RWPE2 (cell line): ENCODE data around the gene XPR1.

ENCODE experiments used
- ATAC-seq: fragments of 200-7000 bp; cut with Tn5 transposase; 3 replicates; pipeline ENCODE4 v1.9.1; 2021; ENCODE audit warnings: low read depth
- DNase-seq: peaks from one replicate; pipeline ENCODE4 v3.0.0-alpha.2; 2020; ENCODE audit warnings: low spot score
- H3K27ac ChIP-seq: fragments of 450-650 bp; 2 replicates; pipeline ENCODE4 v1.5.1; 2017; ENCODE audit warnings: mild to moderate bottlenecking; ENCODE audit not compliant: poor library complexity, severe bottlenecking
- H3K27me3 ChIP-seq: fragments of 250-450 bp; sonication (Bioruptor Pico); 2 replicates; pipeline ENCODE4 v1.5.1; 2021; ENCODE audit warnings: mild to moderate bottlenecking, moderate library complexity; ENCODE audit not compliant: insufficient read depth, poor library complexity, severe bottlenecking
- H3K36me3 ChIP-seq: fragments of 250-450 bp; sonication (Bioruptor Pico); 2 replicates; pipeline ENCODE4 v1.5.1; 2020; ENCODE audit warnings: low read depth, mild to moderate bottlenecking, moderate library complexity
- H3K4me1 ChIP-seq: fragments of 250-450 bp; sonication (Bioruptor Pico); 2 replicates; pipeline ENCODE4 v1.5.1; 2021; ENCODE audit warnings: mild to moderate bottlenecking, moderate library complexity; ENCODE audit not compliant: insufficient read depth, poor library complexity, severe bottlenecking
- H3K4me3 ChIP-seq: fragments of 250-450 bp; sonication (Bioruptor Pico); 2 replicates; pipeline ENCODE4 v1.5.1; 2021; ENCODE audit warnings: mild to moderate bottlenecking, moderate library complexity; ENCODE audit not compliant: severe bottlenecking
- H3K9me3 ChIP-seq: fragments of 250-450 bp; sonication (Bioruptor Pico); 2 replicates; pipeline ENCODE4 v1.5.1; 2021; ENCODE audit warnings: mild to moderate bottlenecking, moderate library complexity; ENCODE audit not compliant: severe bottlenecking
- TF ChIP-seq, protein P1 (sequence below): fragments of 450-650 bp; IDR thresholded peaks from one replicate; pipeline ENCODE4 v1.5.1; 2017; ENCODE audit warnings: mild to moderate bottlenecking, moderate library complexity; ENCODE audit not compliant: poor library complexity, severe bottlenecking

The XPR1 gene

DNA sequence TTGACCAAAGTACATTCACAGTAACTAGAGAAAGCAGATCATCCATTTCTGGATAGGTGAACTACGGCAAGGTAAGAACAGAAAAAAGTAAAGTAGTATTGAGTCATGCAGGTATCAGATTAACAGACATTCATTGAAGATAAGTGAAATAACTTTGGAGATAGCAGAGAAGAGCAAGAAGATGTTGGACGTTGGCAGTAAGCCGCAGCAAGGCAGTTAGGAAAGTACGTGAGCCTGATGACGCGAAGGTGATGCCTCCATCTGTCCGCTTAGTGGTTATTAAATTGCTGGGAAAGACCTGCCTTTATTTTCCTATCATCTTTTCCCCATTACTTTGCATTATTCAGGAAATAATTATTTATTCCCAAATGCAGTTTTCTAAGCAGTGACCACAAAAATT, 256.0 kb downstream of the XPR1 start:
- no peak for DNase-seq
- no peaks in the 10 kb centered on the region for H3K4me1 ChIP-seq
- no peak overlapping the region for H3K4me3 ChIP-seq
- H3K27me3 ChIP-seq: no peaks in the 10 kb centered on the region
- H3K9me3 ChIP-seq: peaks cover 2% of the 10 kb centered on the region
- H3K36me3 ChIP-seq: no peaks in the 10 kb centered on the region
- H3K27ac ChIP-seq: no peak overlapping the region
- TF ChIP-seq, protein P1, sequence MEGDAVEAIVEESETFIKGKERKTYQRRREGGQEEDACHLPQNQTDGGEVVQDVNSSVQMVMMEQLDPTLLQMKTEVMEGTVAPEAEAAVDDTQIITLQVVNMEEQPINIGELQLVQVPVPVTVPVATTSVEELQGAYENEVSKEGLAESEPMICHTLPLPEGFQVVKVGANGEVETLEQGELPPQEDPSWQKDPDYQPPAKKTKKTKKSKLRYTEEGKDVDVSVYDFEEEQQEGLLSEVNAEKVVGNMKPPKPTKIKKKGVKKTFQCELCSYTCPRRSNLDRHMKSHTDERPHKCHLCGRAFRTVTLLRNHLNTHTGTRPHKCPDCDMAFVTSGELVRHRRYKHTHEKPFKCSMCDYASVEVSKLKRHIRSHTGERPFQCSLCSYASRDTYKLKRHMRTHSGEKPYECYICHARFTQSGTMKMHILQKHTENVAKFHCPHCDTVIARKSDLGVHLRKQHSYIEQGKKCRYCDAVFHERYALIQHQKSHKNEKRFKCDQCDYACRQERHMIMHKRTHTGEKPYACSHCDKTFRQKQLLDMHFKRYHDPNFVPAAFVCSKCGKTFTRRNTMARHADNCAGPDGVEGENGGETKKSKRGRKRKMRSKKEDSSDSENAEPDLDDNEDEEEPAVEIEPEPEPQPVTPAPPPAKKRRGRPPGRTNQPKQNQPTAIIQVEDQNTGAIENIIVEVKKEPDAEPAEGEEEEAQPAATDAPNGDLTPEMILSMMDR: no peak
- ATAC-seq: no peak

DNA sequence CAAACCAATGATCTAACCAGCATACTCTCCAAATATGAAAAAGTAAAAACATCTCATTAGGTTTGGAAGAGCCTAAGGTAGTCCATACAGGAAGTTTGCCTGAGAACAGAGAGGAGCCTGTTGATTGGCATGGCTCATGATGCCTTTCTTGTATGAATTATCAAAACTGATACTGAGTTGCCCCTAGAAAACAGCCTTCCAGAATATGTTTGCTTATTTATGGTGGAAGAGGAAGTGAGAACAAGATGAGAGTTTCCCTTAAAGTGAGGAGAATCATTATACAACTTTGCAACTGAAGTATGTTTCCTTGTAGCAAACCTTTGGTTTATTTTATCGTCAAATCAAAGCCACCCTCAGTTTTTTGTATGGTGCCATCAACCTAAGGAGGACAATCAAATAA, 257.0 kb downstream of the XPR1 start:
- TF ChIP-seq, protein P1: no peak
- DNase-seq: no peak
- H3K27ac ChIP-seq: no peak overlapping the region
- no peaks in the 10 kb centered on the region for H3K36me3 ChIP-seq
- H3K4me3 ChIP-seq: no peak overlapping the region
- H3K9me3 ChIP-seq: peaks cover 2% of the 10 kb centered on the region
- no peaks in the 10 kb centered on the region for H3K4me1 ChIP-seq
- H3K27me3 ChIP-seq: no peaks in the 10 kb centered on the region
- no peak for ATAC-seq

DNA sequence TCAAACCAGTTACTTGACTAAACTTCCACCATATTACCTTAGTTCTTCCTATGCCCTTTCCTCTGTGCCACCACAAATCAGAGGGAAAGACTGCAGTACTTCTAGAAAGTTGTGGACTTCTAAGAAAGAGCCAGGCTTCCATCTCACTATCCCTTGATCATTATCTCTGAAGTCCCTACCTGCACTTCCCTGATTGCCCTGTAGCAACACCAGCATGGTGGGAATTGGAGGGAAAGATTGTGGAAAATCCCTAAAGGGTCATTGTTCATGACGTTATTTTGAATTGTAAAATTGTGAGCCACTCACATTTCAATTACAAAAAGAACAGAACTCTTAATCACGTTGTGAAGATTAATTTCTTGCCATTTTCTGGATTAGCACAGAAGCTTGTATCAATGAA, 257.5 kb downstream of the XPR1 start:
- ATAC-seq (no peak), DNase-seq (no peak)
- Histone ChIP-seq H3K36me3 (no peaks in the 10 kb centered on the region), H3K4me3 (no peak overlapping the region), H3K4me1 (no peaks in the 10 kb centered on the region), H3K27me3 (no peaks in the 10 kb centered on the region), H3K27ac (no peak overlapping the region), H3K9me3 (peaks cover 2% of the 10 kb centered on the region)
- TF ChIP-seq, protein P1: no peak

DNA sequence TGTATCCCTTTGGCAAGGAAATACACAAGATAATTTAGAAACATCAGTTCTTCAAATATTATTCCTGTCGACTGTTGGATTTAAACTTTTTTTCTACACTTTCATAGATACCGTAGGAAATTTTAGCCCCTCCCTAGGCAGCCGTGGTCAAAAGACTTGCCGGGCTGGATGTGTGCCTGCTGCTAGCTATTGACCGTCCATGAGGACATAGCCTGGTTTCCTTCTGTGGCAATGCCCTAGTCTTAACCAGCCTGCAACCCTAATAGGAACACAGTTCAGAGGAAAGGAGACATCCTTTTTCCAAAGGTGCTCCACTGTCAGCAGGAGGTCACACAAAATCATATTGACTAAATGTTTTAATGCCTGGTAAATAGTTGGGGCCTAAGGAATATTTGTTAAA, 260.4 kb downstream of the XPR1 start:
- ATAC-seq: no peak
- H3K36me3 ChIP-seq: no peaks in the 10 kb centered on the region
- H3K4me3 ChIP-seq: no peak overlapping the region
- H3K4me1 ChIP-seq: no peaks in the 10 kb centered on the region
- peaks cover 2% of the 10 kb centered on the region for H3K9me3 ChIP-seq
- DNase-seq: no peak
- H3K27ac ChIP-seq: no peak overlapping the region
- TF ChIP-seq, protein P1: no peak
- no peaks in the 10 kb centered on the region for H3K27me3 ChIP-seq

DNA sequence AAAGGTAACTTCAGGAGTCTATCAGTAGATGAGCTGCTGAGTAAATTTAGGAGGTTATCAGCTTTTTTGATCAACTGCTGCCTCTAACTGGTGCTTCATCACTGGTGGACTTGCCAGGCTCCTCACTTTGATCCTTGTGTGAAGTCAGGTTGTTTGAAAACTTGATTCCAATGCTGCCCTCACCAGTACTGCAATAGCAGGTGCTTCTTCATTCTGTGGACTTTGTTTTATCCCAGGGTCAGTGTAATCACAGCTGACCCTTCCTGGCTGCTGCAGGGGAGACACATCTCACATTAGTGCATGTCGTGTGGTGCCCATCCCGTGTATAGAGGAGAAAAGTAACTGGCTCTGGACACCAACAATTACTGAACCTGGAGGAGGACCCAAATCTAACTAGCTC, 260.9 kb downstream of the XPR1 start:
- DNase-seq (no peak), ATAC-seq (no peak)
- TF ChIP-seq, protein P1: no peak
- H3K4me1 ChIP-seq: no peaks in the 10 kb centered on the region
- peaks cover 2% of the 10 kb centered on the region for H3K9me3 ChIP-seq
- H3K36me3 ChIP-seq: no peaks in the 10 kb centered on the region
- H3K4me3 ChIP-seq: no peak overlapping the region
- no peak overlapping the region for H3K27ac ChIP-seq
- no peaks in the 10 kb centered on the region for H3K27me3 ChIP-seq
